AG10803 (cell line): ENCODE results near the gene SYT9.

Experiments used
- DNase-seq: peaks from one replicate; pipeline ENCODE4 v3.0.0; 2010; ENCODE audit warnings: low read depth
- H3K4me3 ChIP-seq: 2 replicates; pipeline ENCODE4 v1.5.1; 2011; ENCODE audit warnings: mild to moderate bottlenecking, low read length, control low read depth
- TF ChIP-seq, protein P1 (sequence below): conservative IDR thresholded peaks from 2 replicates; pipeline ENCODE4 v1.5.1; 2011; ENCODE audit warnings: mild to moderate bottlenecking, low read length, control low read depth, inconsistent platforms

SYT9 gene

GRCh38 chr11:7451952-7452494 is 200.3 kb downstream of the SYT9 start:
- TF ChIP-seq, protein P1, sequence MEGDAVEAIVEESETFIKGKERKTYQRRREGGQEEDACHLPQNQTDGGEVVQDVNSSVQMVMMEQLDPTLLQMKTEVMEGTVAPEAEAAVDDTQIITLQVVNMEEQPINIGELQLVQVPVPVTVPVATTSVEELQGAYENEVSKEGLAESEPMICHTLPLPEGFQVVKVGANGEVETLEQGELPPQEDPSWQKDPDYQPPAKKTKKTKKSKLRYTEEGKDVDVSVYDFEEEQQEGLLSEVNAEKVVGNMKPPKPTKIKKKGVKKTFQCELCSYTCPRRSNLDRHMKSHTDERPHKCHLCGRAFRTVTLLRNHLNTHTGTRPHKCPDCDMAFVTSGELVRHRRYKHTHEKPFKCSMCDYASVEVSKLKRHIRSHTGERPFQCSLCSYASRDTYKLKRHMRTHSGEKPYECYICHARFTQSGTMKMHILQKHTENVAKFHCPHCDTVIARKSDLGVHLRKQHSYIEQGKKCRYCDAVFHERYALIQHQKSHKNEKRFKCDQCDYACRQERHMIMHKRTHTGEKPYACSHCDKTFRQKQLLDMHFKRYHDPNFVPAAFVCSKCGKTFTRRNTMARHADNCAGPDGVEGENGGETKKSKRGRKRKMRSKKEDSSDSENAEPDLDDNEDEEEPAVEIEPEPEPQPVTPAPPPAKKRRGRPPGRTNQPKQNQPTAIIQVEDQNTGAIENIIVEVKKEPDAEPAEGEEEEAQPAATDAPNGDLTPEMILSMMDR: no peak
- no peak for DNase-seq
- H3K4me3 ChIP-seq: no peak overlapping the region

DNA sequence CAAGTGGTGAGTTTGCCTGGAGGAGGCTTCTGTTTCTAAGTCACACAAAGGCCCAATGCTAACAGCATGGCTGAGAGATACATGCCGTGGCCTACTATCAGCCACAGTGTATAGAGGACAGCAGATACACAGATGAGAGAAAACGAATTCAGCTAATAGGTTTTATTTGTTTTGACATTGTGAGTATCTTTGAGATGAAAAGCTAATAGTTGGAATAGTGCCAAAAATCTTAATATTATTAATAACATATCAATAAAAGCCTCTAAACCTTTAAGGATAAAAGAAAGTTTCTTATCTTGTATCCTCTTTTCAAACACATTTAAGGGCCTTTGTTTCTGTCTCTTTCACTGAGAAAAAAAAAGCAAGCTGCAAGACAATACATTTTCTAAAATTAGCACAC is 203.2 kb downstream of the SYT9 start:
- DNase-seq: no peak
- TF ChIP-seq, protein P1: no peak
- H3K4me3 ChIP-seq: no peak overlapping the region

DNA sequence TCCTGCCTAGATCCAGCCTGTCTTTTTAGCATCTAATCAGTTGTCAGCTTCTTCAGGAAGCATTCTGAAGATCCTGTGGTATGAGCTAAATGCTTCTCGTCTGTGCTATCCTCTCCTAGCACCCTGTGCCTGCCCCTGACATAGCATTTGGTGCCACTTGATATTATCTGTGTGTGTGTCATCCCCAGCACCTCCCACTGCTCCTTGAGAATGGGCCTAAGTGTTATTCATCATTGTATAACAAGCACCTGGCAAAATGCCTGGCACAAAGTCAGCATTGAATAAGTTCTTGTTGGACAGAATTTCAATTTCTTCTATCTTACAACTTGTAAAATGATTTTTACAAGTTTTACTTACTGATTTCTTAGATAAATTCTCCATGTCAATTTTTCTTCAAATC is 205.5 kb downstream of the SYT9 start:
- DNase-seq: peak; percentile 33
- H3K4me3 ChIP-seq: no peak overlapping the region
- TF ChIP-seq, protein P1: no peak

DNA sequence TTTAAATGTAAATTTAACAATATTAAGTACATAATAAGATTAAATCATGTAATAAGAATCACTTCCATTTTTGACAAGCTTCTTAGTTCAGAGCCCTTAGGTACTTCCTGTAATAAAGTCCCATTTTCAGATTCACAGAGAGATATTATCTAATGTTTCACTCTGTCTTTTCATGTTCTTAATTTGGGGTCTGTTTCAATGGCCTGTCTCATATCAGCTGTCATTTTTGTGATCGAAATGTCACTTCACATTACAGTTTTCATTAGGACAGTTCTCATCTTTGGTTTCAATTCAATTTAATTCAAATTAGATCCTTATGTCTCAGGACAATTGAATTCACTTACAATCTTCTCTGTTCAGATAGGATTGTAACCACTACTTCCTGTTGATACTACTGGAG is 211.0 kb downstream of the SYT9 start:
- DNase-seq: no peak
- no peak overlapping the region for H3K4me3 ChIP-seq
- TF ChIP-seq, protein P1: no peak

DNA sequence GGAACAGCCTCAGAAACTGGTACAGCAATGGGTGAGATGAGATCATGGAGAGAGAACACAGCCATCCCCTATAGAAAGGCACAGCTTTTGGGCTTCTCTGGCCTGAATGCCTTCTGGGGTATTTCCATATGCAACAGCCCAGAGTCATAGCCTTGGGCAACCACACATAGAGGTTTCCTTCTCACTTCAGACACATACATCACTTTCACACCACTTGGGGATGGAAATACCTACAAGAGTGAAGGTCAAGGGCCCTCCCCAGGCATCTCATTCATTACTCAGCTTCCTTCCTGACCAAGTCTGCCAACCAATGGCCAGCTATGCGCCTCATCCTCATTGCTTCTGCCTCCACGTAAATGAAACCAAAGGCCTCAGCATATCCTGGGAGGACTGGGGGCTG is 215.9 kb downstream of the SYT9 start:
- no peak for DNase-seq
- TF ChIP-seq, protein P1: no peak

DNA sequence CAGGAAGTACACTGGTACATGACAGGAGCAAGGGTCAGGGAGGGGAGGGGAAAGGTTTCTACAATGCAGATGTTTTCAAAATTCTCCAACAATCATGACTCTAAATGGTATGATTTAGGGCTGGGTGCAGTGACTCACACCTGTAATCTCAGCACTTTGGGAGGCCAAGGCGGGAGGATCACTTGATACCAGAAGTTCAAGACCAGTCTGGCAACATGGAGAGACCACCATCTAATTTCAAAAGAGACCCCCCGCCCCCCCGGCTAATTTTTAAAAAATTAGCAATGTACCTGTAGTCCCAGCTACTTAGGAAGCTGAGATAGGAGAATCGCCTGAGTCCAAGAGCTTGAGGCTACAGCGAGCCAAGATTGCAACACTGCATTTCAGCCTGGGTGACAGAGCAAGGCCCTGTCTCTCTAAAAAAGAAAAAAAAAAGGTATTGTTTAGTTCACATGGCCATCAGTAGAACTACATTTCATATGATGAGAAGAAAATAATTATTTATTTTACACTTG is 217.7 kb downstream of the SYT9 start:
- no peak for DNase-seq
- no peak overlapping the region for H3K4me3 ChIP-seq
- TF ChIP-seq, protein P1: no peak

More for the DNA sequence above, 215.9 kb downstream of the SYT9 start:
- H3K4me3 ChIP-seq: no peak overlapping the region

DNA sequence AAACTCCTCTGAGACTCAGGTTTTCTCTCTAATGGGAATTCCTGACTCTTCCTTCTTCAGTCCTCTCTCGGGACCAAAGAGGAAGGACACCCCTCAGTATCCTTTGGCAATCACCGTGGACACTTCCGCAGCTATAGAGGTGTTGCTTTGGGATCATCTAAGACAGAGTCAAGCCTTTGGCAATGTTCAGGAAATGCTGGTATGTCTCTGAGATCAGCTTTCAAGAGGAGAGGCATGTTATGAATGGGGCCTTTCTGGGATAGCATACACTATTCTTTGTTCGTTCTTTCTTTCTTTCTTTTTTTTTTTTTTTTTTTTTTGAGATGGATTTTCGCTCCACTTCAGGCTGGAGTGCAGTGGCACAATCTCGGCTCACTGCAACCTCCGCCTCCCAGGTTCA is 219.4 kb downstream of the SYT9 start:
- TF ChIP-seq, protein P1: no peak
- no peak for DNase-seq
- H3K4me3 ChIP-seq: no peak overlapping the region
